Muscle of leg (tissue), 11 donors: ENCODE data around the gene CEND1. TPM values are rescaled to one million over a fixed set of nuclear protein-coding genes. Genes with fewer than 3 reads are reported as not detected.

Experiments used
- DNase-seq: peaks from one replicate; pipeline ENCODE4 v3.0.0; 2013
- H3K27ac ChIP-seq: one replicate; pipeline ENCODE4 v1.5.1; 2013; ENCODE audit warnings: mild to moderate bottlenecking, low read length, control low read depth
- H3K27me3 ChIP-seq: one replicate; pipeline ENCODE4 v1.6.1; 2013; ENCODE audit warnings: low read length; ENCODE audit not compliant: control insufficient read depth, insufficient read depth
- H3K36me3 ChIP-seq: one replicate; pipeline ENCODE4 v1.6.1; 2013; ENCODE audit warnings: low read length; ENCODE audit not compliant: control insufficient read depth, insufficient read depth
- H3K4me1 ChIP-seq: one replicate; pipeline ENCODE4 v1.6.1; 2013; ENCODE audit warnings: low read length; ENCODE audit not compliant: control insufficient read depth, insufficient read depth
- H3K4me3 ChIP-seq: one replicate; pipeline ENCODE4 v1.5.1; 2013; ENCODE audit warnings: low read length, control low read depth
- H3K9me3 ChIP-seq: replicated peaks from 2 replicates; pipeline ENCODE4 v1.6.1; 2013; ENCODE audit warnings: low read depth, low read length; ENCODE audit not compliant: control insufficient read depth
- WGBS: methylation state at CpG from one replicate; pipeline ENCODE4 v1.1.5; 2013; ENCODE audit warnings: missing lambda C conversion rate; ENCODE audit not compliant: insufficient coverage; 5-methylcytosine and 5-hydroxymethylcytosine counted together
- polyA plus RNA-seq, 8 donors: library from polyadenylated mRNA; unstranded; fragments of 120-200 nt; gene quantifications; one replicate each; pipeline versions ENCODE4 v1.2.1 to v1.2.3, GENCODE V29; 2013; ENCODE audit warnings: inconsistent platforms in 1 of 8, low replicate concordance in 1 of 8; ENCODE audit not compliant: insufficient read length in 8 of 8, insufficient read depth in 1 of 8
- total RNA-seq: library from RNA; stranded (reverse); fragments of 120-200 nt; gene quantifications from one replicate; pipeline ENCODE4 v1.2.4, GENCODE V29; 2013

The CEND1 gene
- total and polyA plus RNA-seq, 9 donors: 0.04 to 1.5 (median 0.56) TPM

DNA sequence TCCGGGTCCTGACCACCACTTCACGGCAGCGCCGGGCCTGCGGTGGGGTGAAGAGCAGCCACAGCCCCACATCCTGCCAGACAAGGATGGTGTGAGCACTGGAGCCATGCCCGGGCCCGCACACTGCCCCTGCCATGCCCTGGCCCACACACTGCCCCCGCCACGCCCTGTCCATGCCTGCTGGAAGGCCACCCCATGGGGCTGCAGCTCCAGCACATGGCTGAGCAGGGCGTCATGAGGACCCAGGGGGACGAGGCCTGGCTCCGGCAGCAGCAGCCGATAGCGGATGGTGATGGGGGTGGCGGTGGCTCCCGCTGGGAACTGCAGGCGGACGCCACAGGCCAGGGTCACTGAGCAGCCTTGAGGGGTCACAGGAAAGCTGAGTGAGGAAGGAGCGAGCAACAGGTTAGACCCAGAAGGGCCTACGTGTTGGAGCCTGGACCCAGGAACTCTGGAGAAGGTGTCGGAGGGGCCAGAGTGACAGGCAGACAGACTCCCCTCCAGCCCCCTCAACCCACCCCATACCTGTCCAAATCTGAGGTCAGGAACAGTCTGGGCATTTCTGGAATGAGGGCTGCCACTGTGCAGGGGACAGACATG is 12.2 kb upstream of the CEND1 start:
- no peaks in the 10 kb centered on the region for H3K9me3 ChIP-seq
- 93% methylated on average over 19 of the region's 21 CpGs for WGBS
- DNase-seq: no peak
- no peaks in the 10 kb centered on the region for H3K27me3 ChIP-seq
- H3K4me1 ChIP-seq: peaks cover 44% of the 10 kb centered on the region
- H3K4me3 ChIP-seq: no peak overlapping the region
- H3K27ac ChIP-seq: no peak overlapping the region
- peaks cover 32% of the 10 kb centered on the region for H3K36me3 ChIP-seq

DNA sequence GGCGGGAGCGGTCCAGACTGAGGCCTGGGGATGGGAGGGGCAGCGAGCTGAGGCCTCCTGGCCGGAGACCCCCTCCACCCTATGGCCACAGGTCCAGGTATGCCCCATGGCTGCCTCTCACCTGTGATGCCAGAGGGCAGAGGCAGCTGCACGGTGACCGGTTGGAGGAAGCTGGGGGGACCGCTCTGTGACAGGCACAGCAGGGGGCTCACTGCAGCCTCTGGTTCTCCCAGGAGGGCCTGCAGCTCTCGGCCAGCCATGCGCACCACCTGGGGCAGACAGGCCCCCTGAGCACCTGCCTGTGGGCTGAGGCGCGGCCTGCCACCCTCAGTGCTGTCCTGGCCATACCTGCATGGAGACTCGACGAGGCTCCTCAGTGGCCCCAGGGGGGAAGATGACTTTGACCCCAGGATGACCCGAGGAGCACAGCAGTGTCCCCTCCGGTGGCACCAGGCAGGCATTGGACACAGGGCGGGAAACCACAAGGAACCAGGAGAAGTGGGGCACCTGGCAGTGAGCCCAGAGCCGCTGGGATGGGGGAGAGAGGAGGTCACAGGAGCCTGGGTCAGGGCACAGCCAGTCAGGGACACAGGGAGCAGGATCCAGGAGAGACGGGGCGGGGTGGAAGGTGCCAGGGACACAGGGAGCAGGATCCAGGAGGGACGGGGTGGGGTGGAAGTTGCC is 11.3 kb upstream of the CEND1 start:
- Histone ChIP-seq H3K36me3 (peaks cover 32% of the 10 kb centered on the region), H3K9me3 (no peaks in the 10 kb centered on the region), H3K4me3 (no peak overlapping the region), H3K4me1 (peaks cover 53% of the 10 kb centered on the region), H3K27me3 (no peaks in the 10 kb centered on the region), H3K27ac (no peak overlapping the region)
- WGBS: 84% methylated on average over 16 of the region's 20 CpGs
- no peak for DNase-seq

DNA sequence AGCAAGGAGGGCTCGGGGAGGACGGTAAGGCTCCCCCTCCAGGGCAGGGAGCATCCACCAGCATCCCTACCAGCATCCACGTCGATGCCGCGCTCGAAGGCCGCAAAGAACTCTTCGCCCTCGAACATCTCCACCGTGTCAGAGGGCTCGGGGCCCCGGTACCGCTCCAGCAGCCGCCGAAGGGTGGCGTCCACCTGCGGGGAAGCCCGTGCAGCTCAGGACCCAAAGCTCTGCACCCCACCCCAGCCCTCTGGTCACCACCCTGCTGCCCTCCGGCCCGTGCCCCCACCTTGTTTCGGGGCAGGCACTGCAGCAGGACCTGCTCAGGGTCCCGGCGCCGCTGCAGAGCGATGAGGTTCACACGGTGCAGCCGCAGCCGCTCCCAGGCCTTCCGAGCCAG is 10.6 kb upstream of the CEND1 start:
- no peaks in the 10 kb centered on the region for H3K9me3 ChIP-seq
- H3K4me3 ChIP-seq: no peak overlapping the region
- no peak for DNase-seq
- 88% methylated on average over 29 of the region's 30 CpGs for WGBS
- H3K36me3 ChIP-seq: peaks cover 32% of the 10 kb centered on the region
- H3K27me3 ChIP-seq: no peaks in the 10 kb centered on the region
- H3K27ac ChIP-seq: no peak overlapping the region
- peaks cover 54% of the 10 kb centered on the region for H3K4me1 ChIP-seq

DNA sequence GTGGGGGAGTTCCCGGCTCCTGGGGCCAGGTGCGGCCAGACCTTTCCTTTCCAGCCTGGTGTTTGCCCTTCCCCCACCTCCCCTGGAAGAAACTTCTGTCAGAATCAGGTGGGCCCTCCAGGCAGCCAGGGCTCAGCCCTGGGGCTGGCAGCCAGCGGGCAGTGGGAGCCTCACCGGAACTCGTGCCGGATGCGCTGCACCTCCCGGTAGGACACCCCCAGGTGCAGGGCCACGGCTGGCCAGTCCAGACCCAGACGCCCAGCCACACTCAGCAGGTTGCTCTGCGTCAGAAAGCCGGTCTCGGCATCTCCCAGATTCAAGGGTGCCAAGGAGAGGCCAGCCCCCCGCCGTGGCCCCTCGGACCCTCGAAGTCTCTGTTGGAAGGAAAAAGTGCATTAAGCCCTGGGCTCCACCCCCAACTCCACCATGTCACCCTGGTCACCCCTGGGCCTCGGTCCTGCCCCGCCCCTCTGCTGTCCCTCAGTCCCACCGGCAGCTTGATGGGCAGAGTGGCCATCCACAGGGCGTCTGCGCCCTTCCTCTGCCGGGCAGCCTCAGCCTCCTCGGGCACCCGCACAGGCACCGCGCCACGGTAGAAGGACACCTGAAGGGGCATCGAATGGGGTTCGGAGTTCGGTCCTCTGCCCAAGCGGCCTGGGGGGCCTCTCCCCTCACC is 9.9 kb upstream of the CEND1 start:
- H3K4me3 ChIP-seq: no peak overlapping the region
- no peak overlapping the region for H3K27ac ChIP-seq
- DNase-seq: no peak
- no peaks in the 10 kb centered on the region for H3K27me3 ChIP-seq
- no peaks in the 10 kb centered on the region for H3K9me3 ChIP-seq
- WGBS: 90% methylated on average over 29 of the region's 32 CpGs
- peaks cover 58% of the 10 kb centered on the region for H3K4me1 ChIP-seq
- H3K36me3 ChIP-seq: peaks cover 32% of the 10 kb centered on the region

DNA sequence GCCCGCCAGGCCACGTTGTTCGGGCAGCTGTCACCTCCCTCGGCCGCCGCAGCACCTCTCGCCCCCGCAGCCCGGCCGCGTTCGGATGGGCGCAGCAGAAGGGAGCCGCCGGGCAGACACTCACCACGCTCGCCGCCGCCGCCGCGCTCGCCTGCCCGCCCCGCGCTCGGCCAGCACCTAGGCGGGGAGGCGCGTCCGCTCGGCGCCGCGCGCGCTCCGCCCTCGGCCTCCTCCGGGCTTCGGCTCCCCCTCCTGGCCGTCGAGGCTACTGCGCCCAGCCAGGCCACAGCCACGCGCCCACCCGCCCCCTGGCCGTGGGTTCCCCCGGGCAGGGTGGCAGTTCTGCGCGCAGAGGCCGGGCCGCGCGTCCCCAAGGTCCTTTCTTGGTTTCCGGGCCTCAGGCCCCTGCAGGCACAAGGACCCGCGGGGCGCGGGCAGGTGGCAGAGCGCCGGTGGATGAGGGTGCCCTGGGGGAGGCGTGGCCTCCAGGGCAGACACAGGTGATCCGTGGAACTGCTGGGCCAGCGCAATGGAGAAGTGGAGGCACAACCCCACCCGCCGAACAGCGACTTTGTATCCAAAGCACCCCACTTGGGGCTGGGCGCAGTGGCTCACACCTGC is 8.3 kb upstream of the CEND1 start, which contains the start of gene SLC25A22:
Gene SLC25A22 (minus strand): TSS at position 189 of the 621 bp plus-strand sequence. CDS start 3,275 bp downstream, outside the sequence.
- Histone ChIP-seq H3K27ac (peak within 1 kb of the TSS; percentile 97), H3K36me3 (peaks cover 48% of the 10 kb centered on the region), H3K9me3 (no peaks in the 10 kb centered on the region), H3K27me3 (no peaks in the 10 kb centered on the region), H3K4me3 (peak within 1 kb of the TSS; percentile 75), H3K4me1 (peaks cover 55% of the 10 kb centered on the region)
- peak; percentile 92 for DNase-seq
- 5% methylated on average over 69 of the region's 69 CpGs for WGBS

DNA sequence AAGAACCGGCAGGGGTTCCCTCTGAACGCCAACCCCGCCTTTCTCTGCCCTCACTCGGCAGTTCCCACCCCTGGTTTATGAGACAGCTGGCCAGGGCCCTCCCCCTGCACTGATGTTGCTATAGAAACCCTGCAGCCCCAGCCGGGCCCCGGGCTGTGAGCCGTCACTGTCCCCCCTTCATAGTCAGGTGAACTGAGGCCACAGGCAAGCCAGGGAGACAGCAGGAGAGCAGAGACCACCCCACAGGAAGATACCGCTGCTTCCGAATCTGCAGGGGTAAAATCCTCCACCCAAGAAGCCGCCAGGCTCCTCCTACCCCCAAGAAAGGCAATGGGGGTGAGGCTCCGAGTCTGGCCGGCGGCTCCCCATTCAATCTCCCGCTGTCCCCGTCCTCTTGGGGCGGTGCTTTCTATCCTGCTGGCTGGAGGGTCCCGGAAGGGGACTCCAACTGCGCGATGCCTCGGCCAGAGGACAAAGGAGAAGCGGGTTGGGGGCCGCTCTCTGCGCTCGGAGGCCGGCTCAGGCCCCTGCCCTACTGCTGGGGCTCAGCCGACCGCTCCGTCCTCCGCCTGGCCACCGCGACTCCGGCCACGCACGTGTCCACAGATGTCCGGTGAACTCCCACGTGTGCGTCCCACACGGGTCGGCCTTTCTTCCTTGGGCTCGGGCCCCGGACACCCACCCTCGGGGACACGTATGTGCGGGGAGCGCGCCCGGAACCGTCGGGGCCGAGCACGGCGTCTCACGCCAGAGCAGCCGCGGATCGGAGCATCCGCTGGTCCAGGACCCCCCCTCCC is 7.6 kb upstream of the CEND1 start:
- peaks cover 48% of the 10 kb centered on the region for H3K4me1 ChIP-seq
- H3K27ac ChIP-seq: peak overlapping the region; percentile 97
- no peaks in the 10 kb centered on the region for H3K9me3 ChIP-seq
- no peaks in the 10 kb centered on the region for H3K27me3 ChIP-seq
- peaks cover 47% of the 10 kb centered on the region for H3K36me3 ChIP-seq
- WGBS: under 1% methylated on average over 51 of the region's 57 CpGs
- peak; percentile 94 for DNase-seq
- H3K4me3 ChIP-seq: peak overlapping the region; percentile 75

DNA sequence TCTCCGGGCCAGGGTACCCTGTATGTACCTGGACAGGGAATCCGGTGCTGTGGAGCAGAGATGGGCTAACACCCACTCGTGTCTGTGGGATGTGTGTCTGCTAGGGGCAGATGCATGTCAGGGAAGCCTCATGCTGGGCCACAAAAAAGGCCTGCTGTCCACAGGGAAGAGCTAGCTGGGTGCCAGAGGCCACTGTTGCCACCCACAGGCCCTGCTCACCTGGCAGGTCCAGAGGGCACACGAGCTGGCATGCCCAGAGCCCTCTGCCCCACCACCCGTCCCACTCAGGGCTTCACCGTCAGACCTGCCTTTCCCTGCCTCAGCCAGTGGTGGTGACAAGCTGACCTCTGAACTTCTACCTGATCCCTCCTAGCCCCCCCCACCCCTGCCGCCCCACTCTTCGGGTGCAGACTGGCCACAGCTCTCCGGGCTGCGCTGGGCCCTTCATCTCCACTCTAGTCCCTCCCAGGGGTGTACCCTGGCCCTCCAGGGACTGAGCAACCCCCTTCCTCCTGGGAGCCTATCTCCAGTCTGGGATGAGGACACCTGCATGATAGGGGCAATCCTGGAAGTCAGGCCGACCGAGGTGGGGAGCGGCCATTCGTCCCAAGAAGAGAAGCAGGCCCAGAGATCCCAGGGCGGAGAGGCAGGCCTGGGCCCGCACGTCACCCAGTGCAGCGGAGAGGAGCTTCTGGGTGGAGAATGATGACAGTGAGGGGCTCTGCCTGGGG is 6.8 kb upstream of the CEND1 start:
- Histone ChIP-seq H3K27ac (peak overlapping the region; percentile 97), H3K36me3 (peaks cover 46% of the 10 kb centered on the region), H3K27me3 (no peaks in the 10 kb centered on the region), H3K4me1 (peaks cover 46% of the 10 kb centered on the region), H3K4me3 (peak overlapping the region; percentile 75), H3K9me3 (no peaks in the 10 kb centered on the region)
- 24% methylated on average over 15 of the region's 18 CpGs for WGBS
- peak; percentile 40 for DNase-seq

DNA sequence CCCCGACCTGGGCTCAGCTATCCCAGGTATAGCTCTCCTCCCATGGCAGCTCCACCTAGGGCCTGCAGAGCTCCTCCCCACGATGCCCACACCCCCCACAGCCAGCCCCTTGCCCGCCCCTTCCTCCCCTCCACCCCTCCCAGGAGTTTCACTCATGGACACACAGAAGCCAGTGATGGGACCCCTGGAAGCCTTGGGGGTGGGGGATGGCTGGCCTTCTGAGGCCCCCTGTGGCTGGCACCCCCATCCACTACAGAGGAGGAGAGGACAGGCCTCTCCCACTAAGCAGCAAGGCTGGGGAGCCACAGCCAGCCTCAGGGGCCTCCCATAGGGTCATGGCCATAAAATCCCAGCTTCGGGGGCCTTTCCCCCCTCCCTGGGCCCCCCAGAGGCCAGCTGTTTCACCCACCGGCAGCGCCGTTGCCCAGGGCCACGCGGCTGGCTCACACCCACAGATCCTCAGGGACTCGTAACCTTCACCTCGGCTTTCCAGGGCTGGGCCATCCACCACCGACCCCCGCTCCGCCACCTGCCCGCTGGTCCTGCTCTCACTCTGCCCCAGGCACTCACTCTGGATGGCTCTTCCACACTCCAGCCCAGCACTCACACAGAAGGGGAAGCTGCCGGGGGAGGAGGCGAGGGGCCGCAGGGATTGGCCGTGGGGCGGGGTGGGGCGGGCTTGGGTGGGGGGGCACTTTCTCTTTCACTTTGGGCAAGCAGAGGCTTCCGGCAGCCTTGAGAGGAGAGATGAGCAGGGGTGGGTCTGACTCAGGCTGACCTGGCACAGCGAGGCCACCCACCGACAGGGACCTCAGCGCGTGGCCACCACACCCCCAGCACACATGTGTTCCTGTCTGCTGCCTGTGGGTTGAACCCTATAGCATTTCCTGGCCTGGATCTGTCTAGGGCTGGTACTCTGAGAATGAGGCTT is 6.0 kb upstream of the CEND1 start:
- no peaks in the 10 kb centered on the region for H3K27me3 ChIP-seq
- H3K36me3 ChIP-seq: peaks cover 44% of the 10 kb centered on the region
- H3K4me1 ChIP-seq: peaks cover 46% of the 10 kb centered on the region
- H3K9me3 ChIP-seq: no peaks in the 10 kb centered on the region
- 7% methylated on average over 13 of the region's 26 CpGs for WGBS
- peak overlapping the region; percentile 75 for H3K4me3 ChIP-seq
- H3K27ac ChIP-seq: peak overlapping the region; percentile 97
- DNase-seq: peak; percentile 88
